OCI-LY7 (cell line): Measurements from ENCODE around the gene DBP. TPM values are rescaled to one million over a fixed set of nuclear protein-coding genes. Genes with fewer than 3 reads are reported as not detected.
A peak's percentile ranks its signal among the peaks of the same experiment; 100 is the strongest.

Experiments
- BruUV-seq: library from RNA; stranded (reverse); fragments of 400-500 nt; replicated peaks from 2 replicates; lab custom pipeline; 2021; lab: Mats Ljungman, UMichigan
- CTCF ChIA-PET: fragments of 300-600 bp; sonication (Branson Sonifier 250); formaldehyde crosslinking; loops from one replicate; lab custom pipeline; 2022; ENCODE audit warnings: antibody characterized with exemption; ENCODE audit not compliant: unreplicated experiment; lab: Charles Lee
- POLR2A ChIA-PET: fragments of 300-600 bp; sonication (Branson Sonifier 250); formaldehyde crosslinking; loops from one replicate; lab custom pipeline; 2022; ENCODE audit warnings: antibody characterized with exemption; lab: Charles Lee
- DNase-seq: peaks from one replicate; pipeline ENCODE4 v3.0.0-alpha.2; 2015; ENCODE audit warnings: low spot score
- H2AFZ ChIP-seq: fragments of 200-600 bp; sonication (generic), shearing (Covaris generic); 2 replicates; pipeline ENCODE4 v1.6.1; 2014; ENCODE audit warnings: mild to moderate bottlenecking, antibody characterized with exemption, low read length, moderate library complexity
- H3K27ac ChIP-seq: fragments of 200-600 bp; sonication (generic); 2 replicates; pipeline ENCODE4 v1.5.1; 2014; ENCODE audit warnings: mixed run types, low read depth, mild to moderate bottlenecking, moderate library complexity, low read length, inconsistent platforms; ENCODE audit not compliant: poor library complexity, severe bottlenecking
- H3K36me3 ChIP-seq: fragments of 200-600 bp; sonication (generic); 2 replicates; pipeline ENCODE4 v1.6.1; 2014; ENCODE audit warnings: mild to moderate bottlenecking, antibody characterized with exemption, low read length, moderate library complexity, mixed read lengths; ENCODE audit not compliant: insufficient read depth
- H3K4me1 ChIP-seq: fragments of 200-600 bp; sonication (generic); 2 replicates; pipeline ENCODE4 v1.5.1; 2014; ENCODE audit warnings: mild to moderate bottlenecking, low read length; ENCODE audit not compliant: insufficient read depth, poor library complexity, severe bottlenecking
- H3K4me2 ChIP-seq: fragments of 200-600 bp; sonication (generic); 2 replicates; pipeline ENCODE4 v1.6.1; 2014; ENCODE audit warnings: mild to moderate bottlenecking, low read length
- H3K4me3 ChIP-seq: fragments of 200-600 bp; sonication (generic); 2 replicates; pipeline ENCODE4 v1.5.1; 2014; ENCODE audit warnings: mild to moderate bottlenecking, low read depth, low read length; ENCODE audit not compliant: poor library complexity, severe bottlenecking
- H3K79me2 ChIP-seq: fragments of 200-600 bp; sonication (generic); 2 replicates; pipeline ENCODE4 v1.6.1; 2016; ENCODE audit warnings: low read depth, mild to moderate bottlenecking, low read length, moderate library complexity, mixed read lengths; ENCODE audit not compliant: insufficient read depth
- H3K9me2 ChIP-seq: fragments of 200-600 bp; sonication (generic); 2 replicates; pipeline ENCODE4 v1.6.1; 2016; ENCODE audit warnings: mild to moderate bottlenecking, low read length, mixed read lengths; ENCODE audit not compliant: insufficient read depth
- H3K9me3 ChIP-seq: fragments of 200-600 bp; sonication (generic); 2 replicates; pipeline ENCODE4 v1.6.1; 2014; ENCODE audit warnings: mild to moderate bottlenecking, mixed run types, low read length, mixed read lengths
- H4K20me1 ChIP-seq: fragments of 200-600 bp; sonication (generic); 2 replicates; pipeline ENCODE4 v1.6.1; 2014; ENCODE audit warnings: mild to moderate bottlenecking, antibody characterized with exemption, low read length, moderate library complexity, mixed read lengths; ENCODE audit not compliant: insufficient read depth
- EZH2phosphoT487 ChIP-seq: fragments of 200-600 bp; sonication (generic); IDR thresholded peaks from 2 replicates; pipeline ENCODE4 v1.6.1; 2018; ENCODE audit warnings: low read depth, borderline replicate concordance, mild to moderate bottlenecking, mixed run types, antibody characterized with exemption, low read length, moderate library complexity, mixed read lengths
- intact Hi-C: fragments of 100-400 bp; cut with micrococcal nuclease; formaldehyde crosslinking; loops from one replicate; pipeline ENCODE4 v1.10.0; 2022; ENCODE audit not compliant: unreplicated experiment
- total RNA-seq, 2 experiments: library from RNA; depleted of rRNA in 1 of 2; stranded (reverse); fragments of >200 nt in 1 of 2; shearing (Covaris generic) in 1 of 2; gene quantifications; 2 replicates each; pipeline ENCODE4 v1.2.3, GENCODE V29; 2014 to 2022
- TF ChIP-seq, protein P1 (sequence below): fragments of 200-600 bp; sonication (generic); conservative IDR thresholded peaks from 2 replicates; pipeline ENCODE4 v1.5.1; 2014; ENCODE audit warnings: mild to moderate bottlenecking, antibody characterized with exemption, low read length, moderate library complexity, mixed read lengths

The DBP gene
- total RNA-seq, 2 experiments from 2014 or later, result 15.7 to 35.6 TPM

DNA sequence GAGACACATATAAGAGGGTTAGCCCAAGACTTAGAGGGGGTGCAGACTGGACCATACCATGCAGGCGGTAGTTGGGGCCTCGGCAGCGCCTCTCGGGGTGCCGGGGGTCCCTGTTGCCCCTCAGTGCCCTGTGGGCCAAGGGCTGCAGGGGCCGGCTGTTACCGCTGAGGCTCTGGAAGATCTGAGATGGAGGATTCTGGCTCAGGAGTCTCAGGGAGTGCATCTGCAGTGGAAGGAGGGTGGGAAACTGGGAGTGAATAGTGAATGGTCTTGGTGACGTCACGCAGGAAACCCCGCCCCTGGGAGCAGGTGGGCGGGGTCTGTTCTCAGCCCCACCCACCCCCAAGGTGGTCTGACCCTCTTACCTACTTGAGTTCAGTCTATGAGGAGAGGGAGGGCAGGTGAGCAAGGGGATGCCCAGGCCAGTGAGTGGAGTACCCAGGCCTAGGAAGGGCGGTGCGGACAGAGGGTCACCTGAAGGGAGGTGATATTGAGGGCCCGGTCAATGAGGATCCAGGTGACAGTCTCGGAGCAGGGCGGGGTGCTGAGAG, 1.7 kb upstream of the DBP start:
- DNase-seq, result peak; percentile 45
- Histone ChIP-seq H3K9me3 (no peaks in the 10 kb centered on the region), H3K4me3 (peak overlapping the region; percentile 68), H3K9me2 (no peaks in the 10 kb centered on the region), H3K36me3 (no peaks in the 10 kb centered on the region), H3K27ac (peak overlapping the region; percentile 94), H3K79me2 (no peaks in the 10 kb centered on the region; the same call in 1 of the 2 replicates), H4K20me1 (no peaks in the 10 kb centered on the region), H3K4me2 (peak overlapping the region; percentile 83), H2AFZ (peak overlapping the region; percentile 79), H3K4me1 (peaks cover 31% of the 10 kb centered on the region)
- CTCF ChIA-PET, result no interaction called here
- TF ChIP-seq EZH2phosphoT487, result no peak
- TF ChIP-seq, protein P1, sequence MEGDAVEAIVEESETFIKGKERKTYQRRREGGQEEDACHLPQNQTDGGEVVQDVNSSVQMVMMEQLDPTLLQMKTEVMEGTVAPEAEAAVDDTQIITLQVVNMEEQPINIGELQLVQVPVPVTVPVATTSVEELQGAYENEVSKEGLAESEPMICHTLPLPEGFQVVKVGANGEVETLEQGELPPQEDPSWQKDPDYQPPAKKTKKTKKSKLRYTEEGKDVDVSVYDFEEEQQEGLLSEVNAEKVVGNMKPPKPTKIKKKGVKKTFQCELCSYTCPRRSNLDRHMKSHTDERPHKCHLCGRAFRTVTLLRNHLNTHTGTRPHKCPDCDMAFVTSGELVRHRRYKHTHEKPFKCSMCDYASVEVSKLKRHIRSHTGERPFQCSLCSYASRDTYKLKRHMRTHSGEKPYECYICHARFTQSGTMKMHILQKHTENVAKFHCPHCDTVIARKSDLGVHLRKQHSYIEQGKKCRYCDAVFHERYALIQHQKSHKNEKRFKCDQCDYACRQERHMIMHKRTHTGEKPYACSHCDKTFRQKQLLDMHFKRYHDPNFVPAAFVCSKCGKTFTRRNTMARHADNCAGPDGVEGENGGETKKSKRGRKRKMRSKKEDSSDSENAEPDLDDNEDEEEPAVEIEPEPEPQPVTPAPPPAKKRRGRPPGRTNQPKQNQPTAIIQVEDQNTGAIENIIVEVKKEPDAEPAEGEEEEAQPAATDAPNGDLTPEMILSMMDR, result no peak
- POLR2A ChIA-PET, result no interaction called here
- intact Hi-C loops, result loop anchor here (5.0 to 10.0 kb wide), 2 partner anchors 856 to 1038 kb away; partner anchors contain the start of genes PRMT1 and RPS11
- no TSS peak for BruUV-seq

DNA sequence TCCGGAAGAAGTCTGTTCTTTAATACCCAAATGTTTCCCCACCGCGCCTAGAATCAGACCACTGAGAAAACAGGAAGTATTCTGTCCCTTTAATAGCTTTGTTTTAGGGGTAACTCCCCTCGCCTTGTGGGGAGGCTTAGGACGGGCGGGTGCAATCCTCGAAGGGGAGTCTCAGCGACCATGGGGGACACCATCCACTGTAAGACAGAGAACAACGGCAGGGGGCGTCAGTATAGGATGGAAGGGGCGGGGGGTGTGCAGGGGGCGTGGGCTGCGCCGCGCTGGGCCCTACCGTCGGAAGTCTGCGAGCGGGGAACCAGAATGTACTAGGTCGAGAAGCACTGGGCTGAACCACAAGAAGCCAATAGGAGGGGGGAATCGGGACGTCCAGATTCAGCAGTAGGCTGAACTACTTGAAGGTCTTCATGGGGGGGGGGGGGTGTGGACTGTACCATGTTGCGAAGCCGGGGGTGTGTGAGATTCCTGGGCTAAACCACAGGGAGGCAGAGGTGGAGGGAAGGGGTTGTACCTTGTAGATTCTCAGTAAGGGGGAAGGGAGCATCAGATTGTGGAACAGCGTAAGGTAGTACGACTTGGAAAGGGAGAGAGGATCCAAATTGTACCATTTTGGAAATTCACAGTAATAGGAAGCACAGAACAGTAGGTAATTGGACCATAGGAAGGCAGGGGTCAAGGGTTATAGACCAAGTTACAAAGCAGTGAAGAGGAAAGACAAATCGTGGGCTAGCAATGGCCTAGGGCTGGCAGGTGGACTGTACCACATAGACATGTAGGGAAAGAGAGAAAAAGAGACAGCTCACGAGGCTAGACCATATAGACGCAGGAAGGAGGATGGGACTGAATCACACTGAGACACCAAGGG, 1.0 kb upstream of the DBP start:
- CTCF ChIA-PET, result no interaction called here
- peak; percentile 97 for DNase-seq
- H4K20me1 ChIP-seq, result no peaks in the 10 kb centered on the region

More for the DNA sequence above, 1.0 kb upstream of the DBP start:
- no peaks in the 10 kb centered on the region for H3K36me3 ChIP-seq
- no peak for TF ChIP-seq EZH2phosphoT487
- TF ChIP-seq, protein P1, result peak; percentile 61
- BruUV-seq, result no TSS peak
- POLR2A ChIA-PET, result no interaction called here
- no peaks in the 10 kb centered on the region for H3K9me2 ChIP-seq
- intact Hi-C loops, result loop anchor here (1.0 to 10.0 kb wide), 3 partner anchors 19 to 1039 kb away; partner anchors contain the start of genes PRMT1, RPL18, RPS11 and SPHK2
- peak overlapping the region; percentile 79 for H2AFZ ChIP-seq
- peaks cover 38% of the 10 kb centered on the region for H3K4me1 ChIP-seq
- H3K4me3 ChIP-seq, result peak overlapping the region; percentile 68
- H3K27ac ChIP-seq, result peak overlapping the region; percentile 94
- H3K9me3 ChIP-seq, result no peaks in the 10 kb centered on the region
- peak overlapping the region; percentile 83 for H3K4me2 ChIP-seq
- H3K79me2 ChIP-seq, result no peaks in the 10 kb centered on the region; the same call in 1 of the 2 replicates
